H1 (cell line): ENCODE data around the gene ZNF576. TPM values are rescaled to one million over a fixed set of nuclear protein-coding genes. Genes with fewer than 3 reads are reported as not detected.

ENCODE experiments used
- CTCF ChIA-PET: fragments of 300-600 bp; sonication (Branson Sonifier 250); formaldehyde crosslinking; loops from one replicate; lab custom pipeline; 2021; ENCODE audit not compliant: partially characterized antibody; lab: Charles Lee
- POLR2A ChIA-PET: fragments of 300-600 bp; sonication (Branson Sonifier 250); formaldehyde crosslinking; loops from one replicate; lab custom pipeline; 2021; ENCODE audit warnings: inconsistent platforms; ENCODE audit not compliant: partially characterized antibody; lab: Charles Lee
- DNase-seq, 2 experiments: peaks; one replicate each; pipeline versions ENCODE4 v3.0.0 to v3.0.0-alpha.2; 2010 to 2022; ENCODE audit warnings: low spot score in 2 of 2, low read depth in 1 of 2, mixed read lengths in 1 of 2
- FAIRE-seq: peaks from 2 replicates; lab custom pipeline; 2011; peaks lifted over from hg19 to GRCh38; lab: Jason Lieb, UNC
- H2AFZ ChIP-seq: 2 replicates; pipeline ENCODE4 v1.8.1; 2012; ENCODE audit warnings: low read length, inconsistent platforms
- H2AK5ac ChIP-seq: 2 replicates; pipeline ENCODE4 v1.6.1; 2013; ENCODE audit warnings: low read depth, low read length
- H2BK120ac ChIP-seq: replicated peaks from 2 replicates; pipeline ENCODE3; 2013; ENCODE audit warnings: low read depth, low read length, inconsistent platforms
- H2BK12ac ChIP-seq: 2 replicates; pipeline ENCODE4 v1.6.1; 2013; ENCODE audit warnings: low read depth, low read length
- H2BK15ac ChIP-seq: 2 replicates; pipeline ENCODE4 v1.6.1; 2013; ENCODE audit warnings: low read length
- H2BK20ac ChIP-seq: 2 replicates; pipeline ENCODE4 v1.6.1; 2013; ENCODE audit warnings: low read length
- H2BK5ac ChIP-seq: 2 replicates; pipeline ENCODE4 v1.6.1; 2013; ENCODE audit warnings: low read depth, low read length
- H3K14ac ChIP-seq: 2 replicates; pipeline ENCODE4 v1.6.1; 2013; ENCODE audit warnings: inconsistent platforms; ENCODE audit not compliant: insufficient read length
- H3K18ac ChIP-seq: 2 replicates; pipeline ENCODE4 v1.6.1; 2013; ENCODE audit warnings: low read length; ENCODE audit errors: extremely low read depth
- H3K23ac ChIP-seq: 2 replicates; pipeline ENCODE4 v1.6.1; 2013; ENCODE audit warnings: inconsistent platforms; ENCODE audit not compliant: insufficient read length
- H3K23me2 ChIP-seq: 2 replicates; pipeline ENCODE4 v1.6.1; 2013; ENCODE audit warnings: low read depth, low read length
- H3K27ac ChIP-seq: 2 replicates; pipeline ENCODE4 v1.6.1; 2011; ENCODE audit warnings: low read depth, low read length, inconsistent platforms
- H3K27me3 ChIP-seq, 4 experiments: replicated peaks in 1 of 4; 1 replicate in 1 of 4; 2 replicates in 3 of 4; pipeline versions ENCODE4 v1.6.1 to v1.8.1; 2011 to 2013; ENCODE audit warnings: low read length in 3 of 4, mild to moderate bottlenecking in 3 of 4, inconsistent platforms in 2 of 4, mixed read lengths in 2 of 4, moderate library complexity in 1 of 4; ENCODE audit not compliant: control insufficient read depth in 3 of 4, insufficient read depth in 3 of 4; ENCODE audit errors: extremely low read depth in 1 of 4
- H3K36me3 ChIP-seq, 4 experiments: 2 replicates each; pipeline versions ENCODE4 v1.6.1 to v1.8.1; 2011 to 2013; ENCODE audit warnings: mild to moderate bottlenecking in 4 of 4, low read length in 3 of 4, moderate library complexity in 2 of 4, control low read depth in 1 of 4, inconsistent platforms in 1 of 4; ENCODE audit not compliant: insufficient read depth in 4 of 4, control insufficient read depth in 2 of 4
- H3K4ac ChIP-seq: replicated peaks from 2 replicates; pipeline ENCODE3; 2013; ENCODE audit warnings: low read length, low read depth, mixed read lengths, inconsistent platforms; ENCODE audit not compliant: insufficient read length
- H3K4me1 ChIP-seq, 4 experiments: replicated peaks in 1 of 4; 1 replicate in 1 of 4; 2 replicates in 3 of 4; pipeline versions ENCODE4 v1.6.1 to v1.8.1; 2011 to 2013; ENCODE audit warnings: low read length in 3 of 4, inconsistent platforms in 2 of 4, mixed read lengths in 1 of 4; ENCODE audit not compliant: insufficient read depth in 4 of 4, control insufficient read depth in 3 of 4
- H3K4me2 ChIP-seq, 2 experiments: 2 replicates each; pipeline versions ENCODE4 v1.6.1 to v1.8.1; 2011 to 2013; ENCODE audit warnings: low read depth in 2 of 2, low read length in 2 of 2, control low read depth in 1 of 2, inconsistent platforms in 1 of 2, mild to moderate bottlenecking in 1 of 2; ENCODE audit not compliant: insufficient read depth in 1 of 2
- H3K4me3 ChIP-seq, 4 experiments: fragments of 200-600, 300-600 bp in 1 of 4; sonication (generic), shearing (Covaris generic), sonication (Bioruptor Twin) in 1 of 4; 2 replicates each; pipeline versions ENCODE4 v1.5.1 to v1.8.1; 2011 to 2016; ENCODE audit warnings: low read length in 4 of 4, low read depth in 3 of 4, control low read depth in 2 of 4, inconsistent platforms in 2 of 4, mild to moderate bottlenecking in 2 of 4, mixed read lengths in 1 of 4, moderate library complexity in 1 of 4; ENCODE audit not compliant: insufficient read depth in 2 of 4; ENCODE audit errors: extremely low read depth in 1 of 4
- H3K56ac ChIP-seq: replicated peaks from 2 replicates; pipeline ENCODE3; 2013; ENCODE audit warnings: low read depth, mild to moderate bottlenecking, mixed read lengths, low read length, inconsistent platforms; ENCODE audit not compliant: insufficient read length
- H3K79me1 ChIP-seq: 2 replicates; pipeline ENCODE4 v1.6.1; 2013; ENCODE audit warnings: low read depth, low read length, control low read depth
- H3K79me2 ChIP-seq, 2 experiments: 2 replicates each; pipeline versions ENCODE4 v1.6.1 to v1.8.1; 2012 to 2013; ENCODE audit warnings: low read length in 2 of 2, mild to moderate bottlenecking in 2 of 2, inconsistent platforms in 1 of 2; ENCODE audit not compliant: insufficient read depth in 2 of 2, control insufficient read depth in 1 of 2
- H3K9ac ChIP-seq, 4 experiments: replicated peaks in 1 of 4; 1 replicate in 1 of 4; 2 replicates in 3 of 4; pipeline versions ENCODE4 v1.6.1 to v1.8.1; 2011 to 2013; ENCODE audit warnings: low read depth in 3 of 4, low read length in 3 of 4, control low read depth in 2 of 4, mild to moderate bottlenecking in 2 of 4, moderate library complexity in 2 of 4, inconsistent platforms in 1 of 4; ENCODE audit errors: extremely low read depth in 1 of 4
- H3K9me3 ChIP-seq, 2 experiments: 2 replicates each; pipeline versions ENCODE4 v1.6.1 to v1.8.1; 2012 to 2013; ENCODE audit warnings: mild to moderate bottlenecking in 2 of 2, moderate library complexity in 2 of 2, control low read depth in 1 of 2, inconsistent platforms in 1 of 2, low read depth in 1 of 2, low read length in 1 of 2, mixed read lengths in 1 of 2; ENCODE audit not compliant: insufficient read depth in 2 of 2
- H4K20me1 ChIP-seq, 2 experiments: replicated peaks in 1 of 2; 2 replicates each; pipeline versions ENCODE3 to v1.8.1; 2011 to 2013; ENCODE audit warnings: inconsistent platforms in 2 of 2, low read length in 2 of 2, mild to moderate bottlenecking in 1 of 2; ENCODE audit not compliant: insufficient read depth in 2 of 2, control insufficient read depth in 1 of 2
- H4K5ac ChIP-seq: 2 replicates; pipeline ENCODE4 v1.6.1; 2013; ENCODE audit warnings: low read length, low read depth, mixed read lengths, inconsistent platforms; ENCODE audit not compliant: insufficient read length
- H4K8ac ChIP-seq: 2 replicates; pipeline ENCODE4 v1.8.0; 2013; ENCODE audit warnings: mild to moderate bottlenecking, moderate library complexity, low read length, inconsistent platforms; ENCODE audit not compliant: insufficient read depth; ENCODE audit errors: extremely low read depth
- H4K91ac ChIP-seq: replicated peaks from 2 replicates; pipeline ENCODE3; 2013; ENCODE audit warnings: low read length, mixed read lengths, inconsistent platforms; ENCODE audit not compliant: insufficient read length
- ASH2L ChIP-seq: fragments of 200-600, 300-600 bp; sonication (generic); IDR thresholded peaks from one replicate; pipeline ENCODE4 v1.7.1; 2017; ENCODE audit warnings: low read length
- ATF2 ChIP-seq: IDR thresholded peaks from 2 replicates; pipeline ENCODE4 v1.6.1; 2012; ENCODE audit warnings: low read length, inconsistent platforms
- EGR1 ChIP-seq: IDR thresholded peaks from 2 replicates; pipeline ENCODE4 v1.6.1; 2011; ENCODE audit warnings: low read depth, low read length, borderline replicate concordance
- PHF8 ChIP-seq: fragments of 200-600 bp; sonication (generic); conservative IDR thresholded peaks from 2 replicates; pipeline ENCODE4 v1.7.1; 2012; ENCODE audit warnings: low read depth, mild to moderate bottlenecking, inconsistent platforms, low read length, moderate library complexity
- POLR2A ChIP-seq, 2 experiments: IDR thresholded peaks; 1 replicate in 1 of 2; 2 replicates in 1 of 2; pipeline ENCODE4 v1.6.1; 2011; ENCODE audit warnings: low read depth in 2 of 2, low read length in 2 of 2, mild to moderate bottlenecking in 2 of 2; ENCODE audit errors: control extremely low read depth in 1 of 2
- POLR2AphosphoS5 ChIP-seq: IDR thresholded peaks from 2 replicates; pipeline ENCODE4 v1.6.1; 2011; ENCODE audit warnings: low read depth, low read length
- RFX5 ChIP-seq: IDR thresholded peaks from 2 replicates; pipeline ENCODE4 v1.6.1; 2011; ENCODE audit warnings: low read depth, low read length, improper control_type of control experiment, borderline replicate concordance
- SIN3A ChIP-seq, 2 experiments: IDR thresholded peaks in 1 of 2; conservative IDR thresholded peaks in 1 of 2; 2 replicates each; pipeline ENCODE4 v1.6.1; 2011 to 2012; ENCODE audit warnings: low read length in 2 of 2, improper control_type of control experiment in 1 of 2, low read depth in 1 of 2, mild to moderate bottlenecking in 1 of 2
- SIRT6 ChIP-seq: IDR thresholded peaks from one replicate; pipeline ENCODE4 v1.7.1; 2012; ENCODE audit warnings: low read length, inconsistent platforms
- SRF ChIP-seq: IDR thresholded peaks from 2 replicates; pipeline ENCODE4 v1.6.1; 2011; ENCODE audit warnings: mild to moderate bottlenecking, low read depth, low read length, moderate library complexity
- WGBS, 2 experiments: shearing (Covaris generic) in 1 of 2; methylation state at CpG; one replicate each; pipeline versions ENCODE4 v1.1.6 to v1.1.7; 2013 to 2015; ENCODE audit warnings: low lambda C conversion rate in 2 of 2, mixed read lengths in 2 of 2, inconsistent platforms in 1 of 2, low coverage in 1 of 2, missing lambda C conversion rate in 1 of 2; ENCODE audit not compliant: insufficient replicate concordance in 2 of 2, insufficient coverage in 1 of 2, insufficient read length in 1 of 2; ENCODE audit errors: extremely low coverage in 1 of 2, missing lambda C conversion rate in 1 of 2; 5-methylcytosine and 5-hydroxymethylcytosine counted together
- polyA plus RNA-seq, 7 experiments: library from polyadenylated mRNA; depleted of rRNA in 3 of 7; stranded (reverse) in 5 of 7; unstranded in 2 of 7; fragments of >200 nt in 5 of 7; fragments of 200-250 nt in 2 of 7; gene quantifications; 1 replicate in 5 of 7; 2 replicates in 1 of 7; 4 replicates in 1 of 7; pipeline versions ENCODE4 v1.2.1 to v1.2.3, GENCODE V29; 2011 to 2013; ENCODE audit warnings: missing spikeins in 2 of 7, mixed read lengths in 2 of 7
- total RNA-seq: library from RNA; stranded (reverse); fragmentation: NEBNext Ultra II Directional; extraction: Animal tissue kit (Norgen Biotek cat#: 25700); gene quantifications from 2 replicates; pipeline ENCODE4 v1.2.1, GENCODE V29; 2021

ZNF576 gene
- total and polyA plus RNA-seq, 2 of the 8 experiments (the other 6 are each of a cell fraction or from before 2014, with no cell fraction given) = 13.6 to 32.4 TPM

GRCh38 chr19:43619262-43620060, 23.1 kb downstream of the ZNF576 start, which contains the start of gene ZNF428:
Gene ZNF428, minus strand, starts transcription at chr19:43619629. Its CDS starts 5,325 bp downstream, at chr19:43614304.
- H2BK20ac ChIP-seq = no peak within 1 kb of the TSS
- DNase-seq (peak; percentile 88 to 89), FAIRE-seq (peak; percentile 93)
- H2AK5ac ChIP-seq = no peak within 1 kb of the TSS
- peaks cover 0 to 11% of the 10 kb centered on the region in 2 experiments; a peak in 2 of 4 replicates for H3K79me2 ChIP-seq
- POLR2A ChIA-PET = interaction anchor here (1.1 kb wide), 1 partner anchor 22 kb away, joined by 3 read pairs; no protein-coding TSS in a partner anchor
- H3K4ac ChIP-seq = peak within 1 kb of the TSS; percentile 96
- H4K8ac ChIP-seq = peak within 1 kb of the TSS; percentile 100
- H2BK15ac ChIP-seq = no peak within 1 kb of the TSS
- H3K27ac ChIP-seq = peak within 1 kb of the TSS; percentile 99
- peak within 1 kb of the TSS; percentile 92 for H3K56ac ChIP-seq
- H2AFZ ChIP-seq = peak within 1 kb of the TSS; percentile 93
- H2BK12ac ChIP-seq = 0 out of 2 replicates have a peak within 1 kb of the TSS, but pooled peaks have one; percentile 31
- H4K91ac ChIP-seq = peak within 1 kb of the TSS; percentile 99
- H3K18ac ChIP-seq = peak within 1 kb of the TSS; percentile 89
- CTCF ChIA-PET = interaction anchor here (1.3 kb wide), 2 partner anchors 25 to 49 kb away, joined by 3 read pairs; no protein-coding TSS in a partner anchor
- no peaks in the 10 kb centered on the region for H3K27me3 ChIP-seq
- peak within 1 kb of the TSS; percentile 69 to 81 (median 76) for H3K4me3 ChIP-seq
- H2BK120ac ChIP-seq = peak within 1 kb of the TSS; percentile 21
- H3K23ac ChIP-seq = no peak within 1 kb of the TSS
- peak within 1 kb of the TSS; percentile 98 for H4K5ac ChIP-seq
- H3K36me3 ChIP-seq = no peaks in the 10 kb centered on the region
- peaks cover 2% of the 10 kb centered on the region for H3K79me1 ChIP-seq
- 1% methylated on average over 70 of the region's 81 CpGs; no CpG with 5 or more reads in 1 of the 2 experiments for WGBS, 2 experiments
- H4K20me1 ChIP-seq = peaks cover 0 to 4% of the 10 kb centered on the region in 2 experiments
- no peaks in the 10 kb centered on the region for H3K9me3 ChIP-seq
- peak within 1 kb of the TSS; percentile 87 to 97 (median 96) for H3K9ac ChIP-seq
- peaks cover 5 to 13% (median 9%) of the 10 kb centered on the region in 4 experiments for H3K4me1 ChIP-seq
- H3K4me2 ChIP-seq = peak within 1 kb of the TSS; percentile 89 to 96
- peaks cover 10% of the 10 kb centered on the region for H3K23me2 ChIP-seq
- peak within 1 kb of the TSS; percentile 97 for H2BK5ac ChIP-seq
- H3K14ac ChIP-seq = no peak within 1 kb of the TSS
- TF ChIP-seq POLR2A (IDR thresholded peaks at IDR 0.05; ENCODE audit: control extremely low read depth in 1 of 2, low read depth in 2 of 2, low read length in 2 of 2) = peak in 1 of 2 experiments; percentile 56; a peak in 1 of 3 replicates
- no peak for TF ChIP-seq SRF
- peak; percentile 82 for TF ChIP-seq POLR2AphosphoS5
- no peak for TF ChIP-seq EGR1
- TF ChIP-seq SIN3A (conservative IDR thresholded peaks at IDR 0.05 in 1 of 2, IDR thresholded peaks at IDR 0.05 in 1 of 2; ENCODE audit: low read depth in 1 of 2, low read length in 2 of 2) = 0 out of 4 replicates have a peak, but pooled peaks of 1 of the 2 experiments have one; percentile 12
- TF ChIP-seq ASH2L = peak; percentile 93
- TF ChIP-seq PHF8 = peak; percentile 92
- TF ChIP-seq ATF2 = no peak
- no peak for TF ChIP-seq SIRT6
- TF ChIP-seq RFX5 = no peak
